GM12878 (cell line): ENCODE measurements around the gene ATF6B. TPM values are rescaled to one million over a fixed set of nuclear protein-coding genes. Genes with fewer than 3 reads are reported as not detected.
A peak's percentile ranks its signal among the peaks of the same experiment; 100 is the strongest.

ENCODE experiments used
- ATAC-seq: fragments of 200-7000 bp; cut with Tn5 transposase; 3 replicates; pipeline ENCODE4 v1.9.1; 2020; ENCODE audit warnings: mild to moderate bottlenecking, moderate library complexity
- BruUV-seq: library from RNA; stranded (reverse); fragments of 400-500 nt; replicated peaks from 2 replicates; lab custom pipeline; 2021; lab: Mats Ljungman, UMichigan
- CTCF ChIA-PET: fragments of 300-600 bp; sonication (Branson Sonifier 250); formaldehyde crosslinking; extraction: SDS; loops from one replicate; lab custom pipeline; 2021; ENCODE audit warnings: inconsistent platforms; lab: Yijun Ruan, JAX
- POLR2A ChIA-PET: fragments of 350-600 bp; formaldehyde crosslinking; extraction: SDS; loops from one replicate; lab custom pipeline; 2021; ENCODE audit warnings: inconsistent platforms; lab: Charles Lee
- RAD21 ChIA-PET: fragments of 300-600 bp; sonication (Branson Sonifier 250); formaldehyde crosslinking; loops from one replicate; lab custom pipeline; 2023; ENCODE audit warnings: antibody characterized with exemption; ENCODE audit not compliant: unreplicated experiment; lab: Charles Lee
- SMC1A ChIA-PET: fragments of 300-600 bp; sonication (Branson Sonifier 250); formaldehyde crosslinking; loops from one replicate; lab custom pipeline; 2023; ENCODE audit not compliant: unreplicated experiment, uncharacterized antibody; lab: Charles Lee
- DNase-seq: peaks from one replicate; pipeline ENCODE4 v3.0.0-alpha.2; 2011; ENCODE audit warnings: low read depth, low spot score
- FAIRE-seq: peaks from 3 replicates; lab custom pipeline; 2011; peaks lifted over from hg19 to GRCh38; lab: Jason Lieb, UNC
- H2AFZ ChIP-seq: 2 replicates; pipeline ENCODE4 v1.6.0; 2011; ENCODE audit warnings: low read depth, low read length, control low read depth; ENCODE audit not compliant: control insufficient read depth
- H3K27ac ChIP-seq: 2 replicates; pipeline ENCODE4 v1.5.1; 2011; ENCODE audit warnings: control low read depth; ENCODE audit not compliant: control insufficient read depth, insufficient read depth
- H3K27me3 ChIP-seq, 2 experiments: replicated peaks in 1 of 2; 2 replicates each; pipeline versions ENCODE4 v1.6.0 to v1.6.1; 2011; ENCODE audit warnings: low read length in 1 of 2; ENCODE audit not compliant: control insufficient read depth in 2 of 2, insufficient read depth in 2 of 2
- H3K36me3 ChIP-seq, 2 experiments: 2 replicates each; pipeline ENCODE4 v1.5.1; 2011; ENCODE audit warnings: low read length in 1 of 2; ENCODE audit not compliant: control insufficient read depth in 2 of 2, insufficient read depth in 2 of 2
- H3K4me1 ChIP-seq: 2 replicates; pipeline ENCODE4 v1.6.1; 2011; ENCODE audit warnings: mild to moderate bottlenecking, low read length, moderate library complexity, mixed read lengths; ENCODE audit not compliant: control insufficient read depth, insufficient read depth
- H3K4me2 ChIP-seq: 2 replicates; pipeline ENCODE4 v1.6.0; 2011; ENCODE audit warnings: control low read depth; ENCODE audit not compliant: control insufficient read depth, insufficient read depth
- H3K4me3 ChIP-seq: fragments of 200-600 bp; sonication (generic); 2 replicates; pipeline ENCODE4 v1.5.1; 2016
- H3K79me2 ChIP-seq: 2 replicates; pipeline ENCODE4 v1.6.0; 2011; ENCODE audit warnings: low read length; ENCODE audit not compliant: control insufficient read depth, insufficient read depth
- H3K9ac ChIP-seq: 2 replicates; pipeline ENCODE4 v1.8.0; 2011; ENCODE audit warnings: low read length, control low read depth, mixed read lengths; ENCODE audit not compliant: control insufficient read depth, insufficient read depth
- H3K9me3 ChIP-seq: replicated peaks from 3 replicates; pipeline ENCODE4 v1.5.1; 2011; ENCODE audit warnings: mild to moderate bottlenecking, low read length; ENCODE audit not compliant: control insufficient read depth, insufficient read depth
- H4K20me1 ChIP-seq: 2 replicates; pipeline ENCODE4 v1.6.0; 2011; ENCODE audit not compliant: control insufficient read depth, insufficient read depth
- EZH2 ChIP-seq: IDR thresholded peaks from 2 replicates; pipeline ENCODE4 v1.6.1; 2012; ENCODE audit warnings: low read depth, mild to moderate bottlenecking, control low read depth, inconsistent platforms, low read length, borderline replicate concordance; ENCODE audit not compliant: control insufficient read depth
- KAT2A ChIP-seq: conservative IDR thresholded peaks from 2 replicates; pipeline ENCODE4 v1.6.1; 2011; ENCODE audit warnings: low read depth, low read length; ENCODE audit not compliant: control insufficient read depth
- KDM1A ChIP-seq: fragments of 200-600 bp; sonication (generic); IDR thresholded peaks from 2 replicates; pipeline ENCODE4 v1.6.1; 2016; ENCODE audit warnings: borderline replicate concordance
- SREBF1 ChIP-seq: IDR thresholded peaks from 2 replicates; pipeline ENCODE4 v1.6.1; 2012; ENCODE audit warnings: mild to moderate bottlenecking, low read length
- ZBTB40 ChIP-seq: fragments of 450-650 bp; IDR thresholded peaks from 2 replicates; pipeline ENCODE4 v1.6.1; 2016; ENCODE audit warnings: mild to moderate bottlenecking, moderate library complexity, borderline replicate concordance
- ZSCAN29 ChIP-seq: fragments of 450-650 bp; IDR thresholded peaks from 2 replicates; pipeline ENCODE4 v1.6.1; 2017; ENCODE audit warnings: mild to moderate bottlenecking, moderate library complexity
- WGBS: methylation state at CpG from one replicate; pipeline ENCODE4 v1.1.6; 2016; ENCODE audit warnings: low lambda C conversion rate; ENCODE audit not compliant: insufficient replicate concordance, insufficient coverage; ENCODE audit errors: missing lambda C conversion rate; 5-methylcytosine and 5-hydroxymethylcytosine counted together
- in situ Hi-C: fragments of 300-500 bp; cut with MboI; formaldehyde crosslinking; loops from 9 replicates; pipeline ENCODE4 v1.14.3; 2018; ENCODE audit warnings: mixed read lengths
- intact Hi-C: fragments of 100-400 bp; cut with micrococcal nuclease; formaldehyde crosslinking; loops from one replicate; pipeline ENCODE4 v1.14.2; 2022; ENCODE audit not compliant: unreplicated experiment
- polyA plus RNA-seq, 11 experiments: library from polyadenylated mRNA; depleted of rRNA in 4 of 11; unstranded in 6 of 11; stranded (reverse) in 5 of 11; fragments of >200 nt; fragmentation: Nextera tagmentation in 4 of 11; fragmentation: Illumina TruSeq in 1 of 11; extraction: Ambion mirVana in 4 of 11; extraction: Trizol in 1 of 11; gene quantifications; 1 replicate in 1 of 11; 2 replicates in 10 of 11; pipeline versions ENCODE4 v1.2.1 to v1.2.3, GENCODE V29; 2011 to 2016; ENCODE audit warnings: inconsistent platforms in 2 of 11, missing spikeins in 2 of 11, low read depth in 1 of 11
- total RNA-seq, 4 experiments: library from RNA; depleted of rRNA in 3 of 4; stranded (reverse); fragments of >200 nt in 3 of 4; fragmentation: Illumina TruSeq in 1 of 4; extraction: Trizol in 1 of 4; gene quantifications; 2 replicates each; pipeline versions ENCODE4 v1.2.1 to v1.2.3, GENCODE V29; 2013 to 2021

Gene ATF6B
- total and polyA plus RNA-seq, 10 of the 15 experiments (the other 5 are each of a cell fraction or from before 2014, with no cell fraction given): 13.6 to 83.9 (median 44.0) TPM

GRCh38 chr6:32174416-32174815, 46.4 kb upstream of the ATF6B start:
- no peaks in the 10 kb centered on the region for H4K20me1 ChIP-seq
- H2AFZ ChIP-seq: no peak overlapping the region
- peak overlapping the region; percentile 68 for H3K4me2 ChIP-seq
- FAIRE-seq (no peak), DNase-seq (no peak), ATAC-seq (no peak)
- ChIA-PET SMC1A (no interaction called here), RAD21 (no interaction called here), CTCF (no interaction called here), POLR2A (interaction anchor here (1.5 kb wide), 1 partner anchor 46 kb away, joined by 6 read pairs; the partner anchor contains the start of gene ATF6B)
- no peaks in the 10 kb centered on the region for H3K9me3 ChIP-seq
- H3K4me3 ChIP-seq: no peak overlapping the region
- H3K79me2 ChIP-seq: peaks cover 21% of the 10 kb centered on the region
- in situ Hi-C loops (no loop called here), intact Hi-C loops (no loop called here)
- H3K36me3 ChIP-seq: no peaks in the 10 kb centered on the region
- 100% methylated on average over 1 of the region's 1 CpG for WGBS
- no peak for TF ChIP-seq EZH2
- TF ChIP-seq KDM1A: no peak
- TF ChIP-seq SREBF1: no peak
- TF ChIP-seq ZBTB40: no peak
- no peak for TF ChIP-seq ZSCAN29
- TF ChIP-seq KAT2A: no peak
- H3K27ac ChIP-seq: no peak overlapping the region
- no peaks in the 10 kb centered on the region for H3K27me3 ChIP-seq
- BruUV-seq: no TSS peak
- H3K4me1 ChIP-seq: peaks cover 10% of the 10 kb centered on the region
- no peak overlapping the region for H3K9ac ChIP-seq
